GM13976 (cell line): ENCODE data around the gene AUTS2.
A peak's percentile ranks its signal among the peaks of the same experiment; 100 is the strongest.

Source experiments
- DNase-seq: peaks from one replicate; pipeline ENCODE4 v3.0.0; 2012; ENCODE audit warnings: low spot score
- in situ Hi-C: fragments of 300-500 bp; cut with MboI; formaldehyde crosslinking; loops from one replicate; pipeline ENCODE4 v1.12.0; 2022; ENCODE audit warnings: low sequenced_read_pairs, mixed read lengths, inconsistent platforms; ENCODE audit not compliant: unreplicated experiment
- TF ChIP-seq, protein P1 (sequence below): IDR thresholded peaks from 2 replicates; pipeline ENCODE4 v1.5.1; 2012; ENCODE audit warnings: borderline replicate concordance, mild to moderate bottlenecking; ENCODE audit not compliant: insufficient read depth; ENCODE audit errors: extremely low read depth, missing control alignments, control extremely low read depth

The AUTS2 gene

DNA sequence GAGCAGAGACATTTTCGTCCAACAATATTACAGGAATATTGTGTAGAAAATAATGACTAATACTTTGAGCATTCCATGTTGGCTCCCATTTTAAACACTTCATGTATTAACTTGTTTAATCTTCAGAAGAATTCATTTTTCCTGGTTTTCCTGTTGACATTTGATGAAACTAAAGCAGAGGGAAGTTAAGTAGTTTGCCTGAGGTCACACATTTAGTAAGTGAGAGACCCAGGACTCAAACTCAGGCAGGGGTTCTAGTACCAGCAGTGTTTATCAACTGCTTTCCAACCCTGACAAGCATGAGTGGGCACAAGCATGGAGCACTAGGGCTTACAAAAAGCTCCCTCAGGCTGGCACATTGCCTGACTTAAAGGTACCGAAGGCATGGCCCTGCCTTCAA is 719.1 kb downstream of the AUTS2 start:
- TF ChIP-seq, protein P1, sequence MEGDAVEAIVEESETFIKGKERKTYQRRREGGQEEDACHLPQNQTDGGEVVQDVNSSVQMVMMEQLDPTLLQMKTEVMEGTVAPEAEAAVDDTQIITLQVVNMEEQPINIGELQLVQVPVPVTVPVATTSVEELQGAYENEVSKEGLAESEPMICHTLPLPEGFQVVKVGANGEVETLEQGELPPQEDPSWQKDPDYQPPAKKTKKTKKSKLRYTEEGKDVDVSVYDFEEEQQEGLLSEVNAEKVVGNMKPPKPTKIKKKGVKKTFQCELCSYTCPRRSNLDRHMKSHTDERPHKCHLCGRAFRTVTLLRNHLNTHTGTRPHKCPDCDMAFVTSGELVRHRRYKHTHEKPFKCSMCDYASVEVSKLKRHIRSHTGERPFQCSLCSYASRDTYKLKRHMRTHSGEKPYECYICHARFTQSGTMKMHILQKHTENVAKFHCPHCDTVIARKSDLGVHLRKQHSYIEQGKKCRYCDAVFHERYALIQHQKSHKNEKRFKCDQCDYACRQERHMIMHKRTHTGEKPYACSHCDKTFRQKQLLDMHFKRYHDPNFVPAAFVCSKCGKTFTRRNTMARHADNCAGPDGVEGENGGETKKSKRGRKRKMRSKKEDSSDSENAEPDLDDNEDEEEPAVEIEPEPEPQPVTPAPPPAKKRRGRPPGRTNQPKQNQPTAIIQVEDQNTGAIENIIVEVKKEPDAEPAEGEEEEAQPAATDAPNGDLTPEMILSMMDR = no peak
- in situ Hi-C loops = no loop called here
- no peak for DNase-seq

DNA sequence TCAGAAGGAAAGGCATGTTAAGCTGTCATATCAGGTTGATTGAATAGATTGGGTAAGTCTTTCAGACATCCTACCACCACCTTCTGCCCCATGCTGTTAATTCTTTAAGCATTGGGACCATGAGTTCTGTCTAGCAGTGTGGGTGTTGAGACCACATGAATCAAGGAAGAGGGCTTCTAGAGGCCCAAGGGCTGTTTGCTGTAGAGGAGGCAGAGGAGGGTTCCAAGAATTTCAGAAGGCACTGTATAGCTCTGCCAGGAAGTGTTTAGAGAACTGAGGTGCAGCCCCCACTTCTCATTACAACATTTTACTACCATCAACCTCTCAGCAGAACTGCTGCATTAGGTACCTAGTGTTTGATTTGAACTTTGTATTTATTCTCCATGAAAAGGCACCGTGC is 720.2 kb downstream of the AUTS2 start:
- TF ChIP-seq, protein P1 = no peak
- in situ Hi-C loops = no loop called here
- DNase-seq = no peak

DNA sequence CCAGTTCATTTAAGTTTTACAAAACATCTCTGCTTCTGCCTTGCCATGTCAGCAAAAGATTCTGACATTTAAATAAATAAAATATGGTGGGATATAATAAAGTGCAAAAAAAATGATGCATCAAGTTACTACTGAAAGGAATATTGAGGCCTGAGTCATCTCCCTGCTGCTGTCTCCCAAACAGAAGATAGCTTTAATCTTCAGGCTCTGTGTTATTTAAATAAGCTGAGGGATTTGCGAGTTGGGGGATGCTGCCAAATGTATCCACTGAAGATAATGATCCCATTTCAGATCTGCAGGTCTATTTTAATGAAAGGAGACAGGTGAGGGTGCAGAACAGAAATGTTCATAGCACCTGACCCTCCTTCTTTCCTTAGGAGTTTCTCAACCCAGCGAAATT is 720.8 kb downstream of the AUTS2 start:
- TF ChIP-seq, protein P1 = no peak
- no peak for DNase-seq
- in situ Hi-C loops = no loop called here

DNA sequence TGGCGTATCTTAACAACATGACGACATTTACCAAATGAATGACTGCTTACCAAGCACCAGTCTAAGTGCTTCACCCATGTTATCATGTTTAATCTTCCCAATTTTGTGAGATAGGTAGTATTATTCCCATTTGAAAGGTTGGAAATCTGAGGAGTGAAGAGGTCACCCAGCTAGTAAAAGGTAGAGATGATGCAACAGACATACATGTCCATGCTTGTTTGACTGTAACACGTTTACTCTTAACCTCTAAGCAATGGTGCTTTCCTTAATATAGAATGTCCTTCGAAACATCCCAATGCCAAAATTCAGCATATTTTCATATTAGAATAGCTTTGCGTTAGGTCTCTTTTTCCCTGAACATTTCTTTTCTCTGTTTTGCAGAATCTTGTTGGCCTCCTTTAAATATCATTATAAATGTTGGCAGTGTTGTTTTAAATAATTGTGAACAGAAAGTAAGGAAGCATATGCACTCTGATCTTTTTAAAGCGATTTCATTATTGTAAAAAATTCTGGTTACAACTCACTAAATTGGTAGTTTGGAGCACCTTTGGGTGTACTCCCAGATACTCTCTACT is 722.8 kb downstream of the AUTS2 start:
- TF ChIP-seq, protein P1 = no peak
- no peak for DNase-seq
- in situ Hi-C loops = no loop called here

DNA sequence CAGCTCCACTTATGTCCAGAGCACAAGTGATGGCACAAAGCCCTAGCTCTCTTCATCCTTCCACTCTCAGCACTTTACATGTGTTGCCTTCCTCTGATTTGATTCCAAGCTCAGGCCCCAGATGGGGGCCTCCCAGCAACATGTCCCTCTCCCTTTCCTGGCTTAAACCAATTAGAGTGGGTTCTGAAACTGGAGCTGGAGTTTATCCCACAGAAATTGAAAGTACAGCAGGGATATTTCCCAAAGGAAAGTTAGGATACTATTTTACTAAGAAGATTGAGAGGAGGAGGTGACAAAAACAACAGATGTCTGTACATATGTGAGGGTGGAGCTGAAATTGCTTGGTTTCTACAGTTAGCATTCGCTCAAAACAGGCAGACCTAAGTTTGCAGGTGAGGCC is 724.6 kb downstream of the AUTS2 start:
- DNase-seq = no peak
- TF ChIP-seq, protein P1 = no peak
- in situ Hi-C loops = no loop called here

DNA sequence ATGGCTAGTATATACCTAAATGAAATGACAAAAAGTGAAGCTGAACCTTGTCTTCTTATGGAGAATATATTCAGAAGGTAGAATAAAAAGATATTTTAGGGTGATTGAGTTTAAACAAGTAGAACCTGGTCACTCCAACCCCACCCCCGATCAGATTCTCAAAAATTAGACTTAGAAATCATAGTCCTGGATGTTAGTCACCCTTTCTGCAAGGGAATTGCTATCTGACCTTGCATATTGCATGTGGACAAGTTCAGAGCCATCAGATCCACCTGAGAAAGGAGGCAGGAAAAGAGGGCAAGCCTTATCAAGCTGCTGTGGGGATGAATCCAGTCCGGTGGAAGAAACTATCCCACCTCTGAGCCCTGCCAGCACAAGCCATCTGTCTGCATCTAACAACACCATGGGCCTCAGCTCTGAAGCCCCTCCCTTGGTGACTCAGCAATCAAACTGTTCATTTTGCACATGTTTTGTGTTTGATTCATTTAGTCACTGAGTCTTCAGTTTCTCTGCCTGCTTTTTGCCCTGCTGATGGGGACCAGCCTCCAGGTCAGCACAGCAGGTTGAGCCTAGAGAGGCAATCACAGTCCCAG is 727.3 kb downstream of the AUTS2 start:
- in situ Hi-C loops = no loop called here
- no peak for DNase-seq
- TF ChIP-seq, protein P1 = peak; percentile 5

DNA sequence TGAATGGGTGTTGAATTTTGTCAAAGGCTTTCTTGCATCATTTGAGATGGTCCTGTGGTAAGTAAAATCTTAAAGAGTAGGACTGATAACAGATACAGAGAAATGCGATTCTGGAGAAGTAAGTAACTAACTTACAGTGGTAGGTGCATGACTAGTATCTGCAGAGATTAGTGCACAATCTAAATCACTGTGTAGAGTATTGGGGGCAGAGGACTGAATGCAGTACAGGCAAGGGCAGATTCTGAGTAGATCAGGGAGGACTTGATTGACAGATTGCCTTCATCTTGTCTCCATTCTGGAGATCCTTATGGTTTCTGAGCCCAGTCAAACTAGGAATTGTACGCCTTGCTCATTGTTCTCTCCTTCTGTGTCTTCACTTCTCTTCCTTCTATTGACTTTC is 736.0 kb downstream of the AUTS2 start:
- no peak for DNase-seq
- TF ChIP-seq, protein P1 = no peak
- in situ Hi-C loops = no loop called here
